NCI-H446 treated with DMSO at 0.1 percent for 48 hours (cell line): ENCODE measurements around the gene CRY1.

Experiments used
- DNase-seq: peaks from one replicate; lab custom pipeline; 2025; lab: John Stamatoyannopoulos, UW

Gene CRY1

DNA sequence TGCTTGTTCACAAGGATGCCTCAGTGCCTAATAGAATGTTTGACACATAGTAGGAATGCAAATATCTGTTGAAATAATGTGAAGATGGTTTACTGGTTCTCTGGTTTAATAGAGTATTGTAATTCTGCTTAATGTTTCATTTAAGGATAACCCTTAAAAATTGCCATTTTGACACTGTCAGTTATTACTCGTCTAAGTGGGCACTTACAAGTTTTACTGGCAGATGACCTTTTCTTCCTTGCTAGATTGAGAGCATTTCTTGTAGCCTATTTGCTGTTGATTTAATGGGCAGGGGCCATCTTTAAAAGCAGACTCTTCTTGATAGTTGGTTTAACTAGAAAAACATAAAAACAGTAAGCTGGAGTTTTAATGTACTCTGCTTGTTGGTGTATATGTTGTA, 135.8 kb downstream of the CRY1 start:
- no peak for DNase-seq

DNA sequence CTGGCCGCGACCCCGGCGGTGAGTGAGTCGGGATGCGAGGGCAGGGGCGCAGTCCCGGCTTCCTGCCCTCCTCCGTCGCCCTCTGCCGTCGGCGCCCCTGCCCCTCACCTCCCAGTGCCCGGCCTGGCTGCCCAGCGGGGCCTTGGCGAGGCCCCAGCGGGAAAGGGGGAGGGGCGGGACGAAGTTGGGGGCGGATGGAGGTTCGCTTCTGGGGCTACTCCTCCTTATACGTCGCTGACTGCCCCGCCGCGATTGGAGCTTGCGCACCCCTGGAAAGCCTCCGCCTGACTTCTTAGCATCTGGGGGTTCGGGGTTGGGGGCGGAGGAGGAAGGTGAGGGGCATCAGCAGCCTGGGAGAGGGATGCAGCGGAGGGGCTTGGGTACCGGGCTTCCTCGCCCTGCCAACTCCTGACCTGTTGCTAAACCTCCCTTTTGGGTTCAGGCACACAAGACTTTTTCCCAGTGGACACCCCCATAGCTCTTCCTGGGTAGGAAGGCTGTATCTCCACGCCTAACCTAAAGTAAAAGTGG, 137.2 kb downstream of the CRY1 start:
- no peak for DNase-seq

DNA sequence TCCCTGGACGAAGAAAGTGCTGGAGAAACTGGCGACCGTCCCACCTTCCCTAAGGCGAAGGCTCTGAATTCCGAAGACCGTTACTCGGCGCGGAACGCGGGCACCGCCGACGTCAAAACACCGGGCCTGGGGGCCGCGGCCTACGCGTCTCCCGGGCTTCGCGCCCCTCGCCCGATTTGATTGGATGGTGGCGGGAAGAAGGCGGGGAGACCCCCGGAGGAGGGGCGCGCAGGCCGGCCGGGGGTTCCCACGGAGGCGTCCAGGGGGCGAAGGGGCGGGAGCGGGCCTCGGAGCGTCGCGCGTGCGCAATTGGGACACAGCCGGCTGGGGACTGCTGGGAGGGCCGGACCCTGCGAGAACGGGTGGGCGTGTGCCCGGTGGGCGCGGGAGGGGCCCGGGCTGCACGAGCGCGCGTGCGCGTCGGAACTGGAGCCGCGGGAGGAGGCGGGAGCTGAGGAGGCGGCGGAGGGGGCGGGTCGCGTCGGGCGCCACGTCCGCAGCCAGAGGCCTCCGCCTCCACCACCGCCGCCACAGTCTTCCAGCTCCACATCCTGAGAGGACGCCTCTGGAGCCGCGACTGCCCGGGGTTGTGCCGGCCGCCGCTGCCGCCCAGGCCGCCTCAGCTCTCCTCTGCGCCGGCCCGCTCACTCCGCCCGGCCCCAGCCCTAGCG, 137.8 kb downstream of the CRY1 start, which contains the start of gene TMEM263:
Gene TMEM263, plus strand, starts transcription at position 531 of the 671 bp plus-strand sequence. CDS start 11,210 bp downstream, outside the sequence.
- peak; percentile 93 for DNase-seq

DNA sequence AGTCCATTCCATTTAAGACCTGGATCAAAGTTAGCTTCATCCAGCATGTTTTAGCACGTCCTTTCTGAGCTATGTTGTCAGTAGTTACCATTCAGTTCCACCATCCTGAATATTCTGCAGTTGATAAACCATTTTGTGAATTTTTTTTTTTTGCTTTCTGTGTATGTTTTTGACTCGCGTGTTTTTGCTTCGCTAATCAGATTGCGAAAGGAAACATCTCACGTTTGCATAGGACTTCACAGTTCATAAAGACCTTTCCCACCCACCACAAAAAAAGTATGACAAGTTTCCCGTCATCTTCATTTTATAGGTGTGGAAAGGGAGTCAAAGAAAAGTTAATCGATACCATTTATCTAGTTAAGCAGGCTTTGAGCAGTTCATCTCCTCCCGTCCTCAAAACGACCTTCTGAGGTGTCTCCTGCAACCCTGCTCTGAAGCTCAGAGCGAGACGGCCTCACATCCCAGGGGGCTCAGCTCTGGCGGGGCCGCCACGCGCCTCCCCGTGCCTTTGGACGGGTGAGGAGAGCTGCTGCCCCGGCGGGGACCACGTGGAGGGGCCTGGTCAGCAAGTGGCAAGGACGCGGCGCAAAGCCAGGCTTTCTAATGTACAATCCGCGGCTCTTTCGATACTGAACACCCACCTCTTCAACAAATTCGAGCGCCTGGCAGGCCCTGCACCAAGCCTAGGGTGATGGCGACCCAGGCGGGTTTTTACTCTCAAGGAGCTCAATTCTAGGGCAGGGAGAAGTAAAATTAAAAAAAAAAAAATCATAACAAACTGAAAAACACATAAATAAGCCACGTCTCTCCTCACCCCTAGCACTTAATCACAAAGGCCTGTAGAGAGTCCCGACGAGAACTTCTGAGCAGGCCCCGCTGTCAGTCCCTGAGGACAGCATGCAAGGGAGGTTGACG, 138.6 kb downstream of the CRY1 start:
- DNase-seq, result no peak

DNA sequence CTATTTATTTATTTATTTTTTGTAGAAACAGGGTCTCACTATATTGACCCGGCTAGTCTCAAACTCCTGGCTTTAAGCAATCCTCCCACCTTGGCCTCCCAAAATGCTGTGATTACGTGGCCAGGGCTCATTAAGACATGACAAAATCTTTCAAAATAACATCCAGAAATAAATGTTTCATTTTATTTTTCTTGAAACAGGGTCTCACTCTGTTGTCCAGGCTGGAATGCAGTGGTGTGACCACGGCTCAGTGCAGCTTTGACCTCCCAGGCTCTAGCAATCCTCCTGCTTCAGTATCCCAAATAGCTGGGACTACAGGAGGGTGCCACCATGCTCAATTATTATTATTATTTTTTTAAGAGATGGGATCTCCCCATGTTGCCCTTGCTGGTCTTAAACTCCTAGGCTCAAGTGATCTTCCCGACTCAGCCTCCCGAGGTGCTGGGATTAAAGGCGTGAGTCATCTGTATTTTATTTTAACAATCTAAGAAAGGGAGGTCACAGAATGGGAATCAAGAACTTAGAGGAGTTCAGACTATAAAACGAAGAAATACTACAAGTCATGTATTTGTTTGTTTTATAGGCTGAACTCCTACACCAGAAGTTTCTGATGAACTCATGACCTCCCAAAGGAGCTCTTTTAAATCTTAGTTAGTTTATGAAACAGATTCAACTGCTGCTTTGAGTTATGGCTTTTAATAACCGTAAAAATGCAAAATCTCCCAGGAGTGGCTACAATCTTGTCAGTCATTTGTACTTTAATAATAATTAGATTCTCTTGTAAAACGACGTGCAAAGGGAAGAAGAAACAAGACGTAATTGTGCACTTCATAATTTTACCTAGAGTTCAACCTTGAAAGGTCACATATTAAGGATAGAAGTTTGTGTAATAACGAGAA, 139.7 kb downstream of the CRY1 start:
- no peak for DNase-seq

DNA sequence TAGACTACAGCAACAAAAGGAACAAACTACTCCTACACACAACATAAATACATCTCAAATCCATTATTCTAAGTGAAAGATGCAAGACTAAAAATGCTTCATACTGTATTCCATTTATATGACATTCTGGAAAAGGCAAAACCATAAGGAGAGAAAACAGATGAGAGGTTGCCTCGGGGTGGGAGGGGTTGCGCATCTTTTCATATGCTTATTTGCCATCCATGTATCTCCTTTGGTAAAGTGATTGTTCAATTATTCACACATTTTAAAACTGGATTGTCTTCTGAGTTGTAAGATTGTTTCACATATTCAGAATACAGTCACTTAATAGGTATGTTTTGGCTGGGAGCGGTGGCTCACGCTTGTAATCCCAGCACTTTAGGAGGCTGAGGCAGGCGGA, 142.8 kb downstream of the CRY1 start:
- DNase-seq, result no peak

DNA sequence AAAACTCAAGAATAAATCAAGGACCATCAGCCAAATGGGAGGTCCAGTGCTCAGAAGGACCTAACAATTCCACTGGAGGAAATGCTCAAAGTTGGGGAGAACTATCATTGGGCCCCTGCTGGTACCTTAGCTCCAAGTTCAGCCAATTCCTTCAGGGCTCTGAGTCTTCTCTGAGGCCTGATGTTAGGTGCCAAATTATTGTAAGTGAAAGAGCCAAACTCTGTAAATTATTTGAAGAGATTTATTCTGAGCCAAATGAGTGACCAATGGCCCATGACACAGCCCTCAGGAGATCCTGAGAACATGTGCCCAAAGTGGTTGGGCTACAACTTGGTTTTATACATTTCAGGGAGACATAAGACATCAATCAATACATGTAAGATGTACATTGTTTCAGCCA, 145.9 kb downstream of the CRY1 start:
- DNase-seq, result no peak

DNA sequence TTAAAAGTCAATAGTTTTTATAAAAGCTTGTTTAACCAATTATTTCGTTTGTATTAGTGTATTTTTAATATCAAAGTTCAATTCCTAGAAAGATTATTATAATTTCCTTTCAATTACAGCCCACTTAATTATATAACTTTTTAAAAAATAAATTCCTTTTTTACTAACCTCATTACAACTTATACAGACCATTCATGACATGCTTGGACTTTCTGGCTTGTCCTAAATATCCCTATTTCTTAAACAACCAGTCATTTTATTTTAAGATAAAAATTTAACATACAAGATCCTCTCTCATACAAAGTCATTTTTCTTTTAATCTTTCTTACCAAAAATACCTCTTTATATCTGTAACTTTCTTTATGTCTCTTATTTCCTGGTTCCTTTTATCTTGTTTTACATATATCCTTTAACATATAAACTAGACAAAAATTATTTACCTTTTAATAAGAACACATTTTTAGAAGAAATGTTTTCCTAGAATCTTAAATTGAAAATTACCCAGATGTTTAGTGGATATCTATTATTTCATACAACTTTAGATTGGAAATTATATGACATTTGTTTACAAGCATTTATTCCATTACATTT, 148.0 kb downstream of the CRY1 start:
- no peak for DNase-seq

DNA sequence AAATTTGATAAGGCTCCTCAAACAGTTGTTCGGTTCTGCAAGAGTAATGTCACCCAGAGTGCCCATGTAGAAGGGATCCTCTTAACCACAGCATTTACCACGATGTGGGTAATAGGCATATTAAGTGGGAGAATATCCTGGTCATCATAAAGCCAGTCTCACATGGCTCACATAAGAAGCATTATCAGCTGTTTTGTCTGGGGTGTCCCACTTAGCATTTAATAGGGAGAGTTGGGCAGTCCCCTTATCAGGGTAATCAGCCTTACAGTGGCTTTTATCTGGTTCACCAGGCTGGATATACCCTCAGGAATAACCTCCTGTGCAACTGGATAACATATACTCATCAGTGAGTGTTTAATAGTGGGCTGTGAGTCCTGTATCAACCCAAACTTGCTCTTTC, 150.6 kb downstream of the CRY1 start:
- DNase-seq, result no peak

DNA sequence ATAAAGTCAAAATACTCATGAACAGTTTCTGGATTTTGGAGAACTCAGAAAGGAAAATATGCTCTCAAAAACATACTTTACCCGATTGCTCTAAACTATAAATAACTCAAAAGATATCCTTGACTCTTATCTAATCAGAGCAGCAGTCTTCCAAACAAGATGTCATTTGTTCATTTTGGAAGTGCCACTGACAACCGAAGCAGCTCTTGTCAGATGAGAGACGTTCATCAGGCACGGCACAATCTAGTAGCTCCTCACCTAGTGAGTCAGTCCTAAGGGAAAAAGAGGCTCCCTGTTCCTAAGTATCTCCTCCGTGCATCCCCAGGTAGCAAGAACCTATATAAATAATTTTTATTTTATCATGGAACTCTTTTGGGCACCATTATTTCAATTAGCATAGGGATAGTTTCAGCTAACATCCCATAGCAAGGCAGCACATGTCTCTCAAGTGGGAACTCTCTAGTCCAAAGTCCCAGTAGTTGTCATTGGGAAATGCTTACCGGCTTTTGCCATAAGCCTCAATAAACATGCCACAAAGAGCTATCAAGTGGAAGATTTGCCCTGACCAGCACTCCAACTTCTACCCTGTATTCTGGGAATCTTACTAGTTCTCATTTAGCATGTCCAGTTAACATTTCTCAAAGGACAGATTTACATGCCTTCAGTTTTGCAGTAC, 151.7 kb downstream of the CRY1 start:
- no peak for DNase-seq
